Smooth muscle cell (in vitro differentiated cells): ENCODE measurements around the gene PUSL1. TPM values are rescaled to one million over a fixed set of nuclear protein-coding genes. Genes with fewer than 3 reads are reported as not detected.

Experiments used
- DNase-seq: peaks from one replicate; lab custom pipeline; 2025; ENCODE audit not compliant: unreplicated experiment; lab: John Stamatoyannopoulos, UW
- H2AFZ ChIP-seq: fragments of 200-600 bp; sonication (generic); 2 replicates; pipeline ENCODE4 v1.6.0; 2016; ENCODE audit warnings: antibody characterized with exemption, low read depth, mild to moderate bottlenecking
- H3F3A ChIP-seq: fragments of 200-600 bp; sonication (generic); 2 replicates; pipeline ENCODE4 v1.6.0; 2017; ENCODE audit warnings: antibody characterized with exemption, low read depth
- H3K27ac ChIP-seq: fragments of 200-600 bp; sonication (generic); 2 replicates; pipeline ENCODE4 v1.5.1; 2016; ENCODE audit warnings: low read depth, mild to moderate bottlenecking
- H3K27me3 ChIP-seq: fragments of 200-600 bp; sonication (generic); 2 replicates; pipeline ENCODE4 v1.6.1; 2016; ENCODE audit warnings: low read depth, mild to moderate bottlenecking
- H3K36me3 ChIP-seq: fragments of 200-600 bp; sonication (generic); 2 replicates; pipeline ENCODE4 v1.5.1; 2016; ENCODE audit warnings: low read depth
- H3K4me1 ChIP-seq: fragments of 200-600 bp; sonication (generic); 2 replicates; pipeline ENCODE4 v1.5.1; 2016; ENCODE audit warnings: low read depth
- H3K4me2 ChIP-seq: fragments of 200-600 bp; sonication (generic); 2 replicates; pipeline ENCODE4 v1.6.0; 2016; ENCODE audit warnings: mild to moderate bottlenecking
- H3K4me3 ChIP-seq: fragments of 200-600 bp; sonication (generic); 2 replicates; pipeline ENCODE4 v1.5.1; 2016; ENCODE audit warnings: mild to moderate bottlenecking
- H3K79me2 ChIP-seq: fragments of 200-600 bp; sonication (generic); 2 replicates; pipeline ENCODE4 v1.6.0; 2016; ENCODE audit warnings: low read depth, mild to moderate bottlenecking
- H3K9ac ChIP-seq: fragments of 200-600 bp; sonication (generic); 2 replicates; pipeline ENCODE4 v1.6.0; 2016; ENCODE audit warnings: low read depth
- H3K9me3 ChIP-seq: fragments of 200-600 bp; sonication (generic); replicated peaks from 2 replicates; pipeline ENCODE4 v1.5.1; 2016; ENCODE audit warnings: low read depth
- H4K20me1 ChIP-seq: fragments of 200-600 bp; sonication (generic); 2 replicates; pipeline ENCODE4 v1.6.0; 2016; ENCODE audit warnings: low read depth
- WGBS: methylation state at CpG from one replicate; pipeline ENCODE4 v1.1.7; 2016; ENCODE audit warnings: low lambda C conversion rate; 5-methylcytosine and 5-hydroxymethylcytosine counted together
- polyA plus RNA-seq: library from polyadenylated mRNA; unstranded; fragments of >200 nt; fragmentation: Nextera tagmentation; extraction: Ambion mirVana; gene quantifications from 2 replicates; pipeline ENCODE4 v1.2.1, GENCODE V29; 2016
- total RNA-seq: library from RNA; depleted of rRNA; stranded (reverse); fragments of >200 nt; gene quantifications from 2 replicates; pipeline ENCODE4 v1.2.3, GENCODE V29; 2014
- TF ChIP-seq, protein P1 (sequence below): fragments of 200-600 bp; sonication (generic); IDR thresholded peaks from 2 replicates; pipeline ENCODE4 v1.5.1; 2017; ENCODE audit warnings: borderline replicate concordance, mild to moderate bottlenecking, antibody characterized with exemption; ENCODE audit not compliant: insufficient read depth, poor library complexity, severe bottlenecking

PUSL1 gene
- total and polyA plus RNA-seq, 2 experiments from 2014 or later, result 16.7 to 31.4 TPM

DNA sequence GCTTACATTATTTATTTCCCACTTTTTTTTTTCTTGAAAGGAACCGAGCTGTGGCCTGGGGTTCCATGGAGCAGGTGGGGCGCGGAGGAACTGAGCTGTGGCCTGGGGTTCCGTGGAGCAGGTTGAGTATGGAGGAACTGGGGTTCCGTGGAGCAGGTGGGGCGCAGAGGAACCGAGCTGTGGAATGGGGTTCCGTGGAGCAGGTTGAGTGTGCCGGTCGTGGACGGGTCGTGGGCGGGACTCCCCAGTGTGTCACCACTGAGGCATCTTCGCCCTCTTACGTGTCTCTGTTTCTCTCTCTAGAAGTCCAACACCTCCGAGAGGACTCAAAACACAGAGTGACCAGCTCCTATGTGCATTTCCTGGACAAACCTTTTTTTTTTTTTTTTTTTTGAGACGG lies 29.4 kb upstream of the PUSL1 start:
- no peaks in the 10 kb centered on the region for H3F3A ChIP-seq

DNA sequence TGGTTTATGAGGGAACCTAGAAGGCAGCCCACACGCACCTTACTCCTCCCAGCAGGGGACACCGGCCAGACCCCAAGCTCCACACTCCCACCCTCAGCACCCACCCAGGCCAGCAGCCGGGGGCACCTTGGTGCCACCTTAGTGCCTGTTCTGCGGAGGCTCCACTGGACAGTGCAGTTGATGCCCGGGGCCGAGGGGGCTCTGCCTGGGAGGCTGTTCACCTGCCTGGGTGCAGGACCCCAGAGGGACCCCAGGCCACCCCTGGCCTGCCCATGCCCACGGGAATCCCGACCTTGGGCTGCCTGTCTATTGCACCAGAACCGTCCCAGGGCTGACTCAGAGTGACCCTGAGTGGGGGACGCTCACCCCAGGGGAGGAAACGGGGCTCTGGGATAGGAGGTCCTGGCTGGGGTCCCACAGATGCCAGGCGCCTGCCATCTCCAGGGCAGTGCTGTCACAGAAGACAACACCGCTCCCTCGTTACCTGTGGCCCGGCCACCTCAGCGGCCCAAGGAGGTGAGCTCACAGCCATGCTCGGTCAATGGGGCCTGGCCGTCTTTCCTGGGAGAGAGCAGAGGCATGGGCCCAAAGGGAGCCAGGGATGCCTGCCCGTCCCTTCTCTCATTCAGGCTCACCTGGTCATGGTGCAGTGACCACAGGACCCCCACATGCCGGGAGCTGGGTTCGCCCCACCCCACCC lies 27.5 kb upstream of the PUSL1 start:
- no peaks in the 10 kb centered on the region for H3K36me3 ChIP-seq

More for the DNA sequence above, 29.4 kb upstream of the PUSL1 start:
- no peak overlapping the region for H3K4me3 ChIP-seq
- no peaks in the 10 kb centered on the region for H3K79me2 ChIP-seq
- H4K20me1 ChIP-seq, result no peaks in the 10 kb centered on the region
- no peaks in the 10 kb centered on the region for H3K9me3 ChIP-seq
- 75% methylated on average over 14 of the region's 17 CpGs for WGBS
- no peak overlapping the region for H3K4me2 ChIP-seq
- no peak overlapping the region for H2AFZ ChIP-seq
- peaks cover 6% of the 10 kb centered on the region for H3K4me1 ChIP-seq
- no peak overlapping the region for H3K9ac ChIP-seq
- TF ChIP-seq, protein P1, sequence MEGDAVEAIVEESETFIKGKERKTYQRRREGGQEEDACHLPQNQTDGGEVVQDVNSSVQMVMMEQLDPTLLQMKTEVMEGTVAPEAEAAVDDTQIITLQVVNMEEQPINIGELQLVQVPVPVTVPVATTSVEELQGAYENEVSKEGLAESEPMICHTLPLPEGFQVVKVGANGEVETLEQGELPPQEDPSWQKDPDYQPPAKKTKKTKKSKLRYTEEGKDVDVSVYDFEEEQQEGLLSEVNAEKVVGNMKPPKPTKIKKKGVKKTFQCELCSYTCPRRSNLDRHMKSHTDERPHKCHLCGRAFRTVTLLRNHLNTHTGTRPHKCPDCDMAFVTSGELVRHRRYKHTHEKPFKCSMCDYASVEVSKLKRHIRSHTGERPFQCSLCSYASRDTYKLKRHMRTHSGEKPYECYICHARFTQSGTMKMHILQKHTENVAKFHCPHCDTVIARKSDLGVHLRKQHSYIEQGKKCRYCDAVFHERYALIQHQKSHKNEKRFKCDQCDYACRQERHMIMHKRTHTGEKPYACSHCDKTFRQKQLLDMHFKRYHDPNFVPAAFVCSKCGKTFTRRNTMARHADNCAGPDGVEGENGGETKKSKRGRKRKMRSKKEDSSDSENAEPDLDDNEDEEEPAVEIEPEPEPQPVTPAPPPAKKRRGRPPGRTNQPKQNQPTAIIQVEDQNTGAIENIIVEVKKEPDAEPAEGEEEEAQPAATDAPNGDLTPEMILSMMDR, result no peak
- no peak overlapping the region for H3K27ac ChIP-seq
- H3K36me3 ChIP-seq, result no peaks in the 10 kb centered on the region
- no peaks in the 10 kb centered on the region for H3K27me3 ChIP-seq
- DNase-seq, result no peak

DNA sequence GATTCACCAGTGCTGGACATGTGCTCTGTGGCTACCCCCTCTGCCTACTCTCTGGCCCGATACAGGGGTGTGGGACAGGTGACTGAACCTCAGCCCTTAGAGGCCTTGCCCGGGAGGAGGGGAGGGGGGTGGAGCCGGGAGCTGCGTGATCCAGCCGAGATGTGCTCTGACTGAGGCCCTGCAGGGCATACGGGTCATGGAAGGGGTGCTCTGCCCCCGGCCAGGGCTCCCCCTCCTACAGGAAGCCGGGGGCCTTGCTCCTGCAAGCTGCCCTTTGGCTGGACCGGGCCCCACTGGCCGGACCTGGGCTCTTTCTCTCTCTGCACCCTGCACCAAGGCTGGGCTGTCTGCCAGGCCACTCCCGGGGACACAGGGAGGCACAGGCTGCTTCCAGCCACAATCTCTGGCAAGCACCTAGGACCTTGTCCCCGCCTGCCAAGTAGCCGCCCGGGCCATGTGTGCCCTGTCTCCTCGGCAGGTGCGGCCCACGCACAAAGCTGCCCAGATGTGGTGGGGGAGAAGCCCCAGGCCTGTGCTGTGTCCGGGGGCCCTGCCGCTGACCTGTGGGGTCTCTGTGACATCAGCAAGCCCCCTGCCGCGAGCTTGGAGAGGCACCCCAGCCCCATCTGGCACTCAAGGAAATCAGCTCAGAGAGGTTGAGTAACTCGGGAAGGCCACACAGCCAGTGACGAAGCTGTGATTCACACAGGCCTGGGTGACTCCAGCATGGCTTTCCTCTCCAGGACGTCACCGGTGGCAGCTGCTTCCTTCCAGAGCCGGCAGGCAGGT lies 26.7 kb upstream of the PUSL1 start:
- TF ChIP-seq, protein P1, result no peak
- no peak overlapping the region for H3K27ac ChIP-seq
- H4K20me1 ChIP-seq, result no peaks in the 10 kb centered on the region
- no peaks in the 10 kb centered on the region for H3K79me2 ChIP-seq
- no peaks in the 10 kb centered on the region for H3K36me3 ChIP-seq
- H3K27me3 ChIP-seq, result no peaks in the 10 kb centered on the region
- no peak overlapping the region for H3K4me2 ChIP-seq
- no peaks in the 10 kb centered on the region for H3K4me1 ChIP-seq
- H2AFZ ChIP-seq, result no peak overlapping the region
- H3K9me3 ChIP-seq, result no peaks in the 10 kb centered on the region
- DNase-seq, result no peak
- H3K4me3 ChIP-seq, result no peak overlapping the region
- no peak overlapping the region for H3K9ac ChIP-seq
- 86% methylated on average over 25 of the region's 26 CpGs for WGBS
- no peaks in the 10 kb centered on the region for H3F3A ChIP-seq

More for the DNA sequence above, 27.5 kb upstream of the PUSL1 start:
- no peaks in the 10 kb centered on the region for H4K20me1 ChIP-seq
- no peaks in the 10 kb centered on the region for H3K27me3 ChIP-seq
- TF ChIP-seq, protein P1, result no peak
- DNase-seq, result no peak
- H3K79me2 ChIP-seq, result no peaks in the 10 kb centered on the region
- WGBS, result 95% methylated on average over 20 of the region's 21 CpGs
- no peaks in the 10 kb centered on the region for H3F3A ChIP-seq
- H3K4me1 ChIP-seq, result no peaks in the 10 kb centered on the region
- no peak overlapping the region for H3K4me3 ChIP-seq
- H3K9me3 ChIP-seq, result no peaks in the 10 kb centered on the region
- no peak overlapping the region for H3K27ac ChIP-seq
- no peak overlapping the region for H3K4me2 ChIP-seq
- H2AFZ ChIP-seq, result no peak overlapping the region
- H3K9ac ChIP-seq, result no peak overlapping the region
